OCI-LY1 (cell line): ENCODE data around the gene ERCC6.

Source experiments
- CTCF ChIP-seq: fragments of 200-600 bp; sonication (generic), shearing (Covaris generic); IDR thresholded peaks from 2 replicates; pipeline ENCODE4 v1.5.1; 2017; ENCODE audit warnings: mild to moderate bottlenecking, antibody characterized with exemption, low read length, moderate library complexity, mixed read lengths
- EZH2 ChIP-seq: fragments of 200-600 bp; sonication (generic), shearing (Covaris generic); IDR thresholded peaks from 2 replicates; pipeline ENCODE4 v1.8.0; 2017; ENCODE audit warnings: borderline replicate concordance, mixed run types, mild to moderate bottlenecking, antibody characterized with exemption, low read length, moderate library complexity, mixed read lengths

- TF ChIP-seq CTCF (no peak), EZH2 (no peak)
Measured at GRCh38 chr10:49523301-49523700, 15.6 kb downstream of the ERCC6 start.
